GM21825 (cell line): ENCODE results near the gene FAM174C.

Experiments
- ATAC-seq: cut with Tn5 transposase; IDR thresholded peaks from one replicate; pipeline ENCODE4 v1.9.1; 2021; ENCODE audit warnings: mild to moderate bottlenecking, moderate library complexity; ENCODE audit not compliant: unreplicated experiment

The FAM174C gene

GRCh38 chr19:1284293-1284978 is 9.1 kb downstream of the FAM174C start:
- no peak for ATAC-seq

- no peak for ATAC-seq
Measured at GRCh38 chr19:1284979-1285736, 9.8 kb downstream of the FAM174C start.

- ATAC-seq: no peak
Measured at GRCh38 chr19:1285737-1286360, 10.5 kb downstream of the FAM174C start, which contains the start of gene EFNA2. EFNA2 (plus strand) TSS chr19:1285873; CDS start chr19:1286169, 296 bp downstream.

- ATAC-seq: no peak
Measured at GRCh38 chr19:1286487-1287353, 11.4 kb downstream of the FAM174C start.

DNA sequence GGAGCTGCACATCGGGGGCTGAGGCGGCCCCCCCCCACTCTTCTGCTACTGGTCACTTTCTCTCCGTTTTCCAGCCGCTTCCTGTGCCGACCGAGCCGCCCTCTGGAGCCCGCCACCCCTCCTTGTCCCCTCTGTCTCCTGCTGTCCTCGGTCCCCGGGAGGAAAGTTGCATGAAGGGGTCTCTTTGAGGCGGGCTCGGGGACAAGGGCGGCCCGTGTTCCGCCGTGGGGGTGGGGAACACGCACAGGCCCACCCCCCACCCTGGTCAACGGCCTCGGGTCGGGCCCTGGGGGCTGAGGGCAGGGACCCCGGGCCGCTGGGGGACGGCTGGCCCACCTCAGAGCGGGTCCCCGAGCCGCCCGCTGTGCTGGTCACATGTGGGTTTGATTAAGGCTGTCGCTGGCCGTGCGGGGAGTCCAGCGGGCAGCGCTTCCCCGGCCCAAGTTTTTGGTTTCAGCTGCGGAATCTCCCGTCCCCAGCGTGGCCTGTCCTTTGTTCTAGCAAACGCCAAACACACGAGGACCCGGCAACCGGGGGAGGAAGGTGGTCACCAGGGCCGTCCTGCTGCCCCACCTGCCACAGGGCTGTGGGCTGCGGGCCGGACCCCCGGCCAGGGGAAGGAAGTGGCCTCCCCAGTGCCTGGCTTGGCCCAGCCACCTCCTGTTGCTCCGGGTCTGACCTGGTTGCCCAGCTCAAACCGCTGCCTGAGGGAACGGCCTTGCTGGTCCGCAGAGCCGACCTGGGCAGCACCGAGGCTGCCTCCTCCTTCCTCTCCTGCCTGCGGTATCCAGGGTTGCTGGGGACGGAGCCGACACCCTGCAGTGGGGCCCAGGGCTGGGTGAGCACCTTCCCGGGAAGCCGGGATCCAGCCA is 12.3 kb downstream of the FAM174C start:
- no peak for ATAC-seq

DNA sequence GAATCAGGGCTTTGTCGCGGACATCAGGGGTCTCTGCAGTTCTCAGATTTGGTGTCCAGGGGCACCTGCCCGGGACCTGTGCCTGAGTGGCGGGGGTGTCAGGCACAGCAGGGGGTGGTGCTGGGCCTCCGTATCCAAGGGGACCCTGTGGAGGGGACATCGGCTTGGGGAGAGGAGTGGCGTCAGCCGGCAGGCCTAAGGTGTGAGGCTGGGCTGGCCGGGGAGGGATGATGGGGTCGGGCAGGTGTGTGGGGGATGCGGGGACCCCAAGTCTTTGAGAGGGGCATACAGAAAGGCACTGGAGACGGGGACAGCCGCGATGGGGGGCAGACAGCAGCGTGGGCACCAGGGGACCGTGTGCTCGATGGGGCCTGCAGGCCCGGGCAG is 12.9 kb downstream of the FAM174C start:
- no peak for ATAC-seq

DNA sequence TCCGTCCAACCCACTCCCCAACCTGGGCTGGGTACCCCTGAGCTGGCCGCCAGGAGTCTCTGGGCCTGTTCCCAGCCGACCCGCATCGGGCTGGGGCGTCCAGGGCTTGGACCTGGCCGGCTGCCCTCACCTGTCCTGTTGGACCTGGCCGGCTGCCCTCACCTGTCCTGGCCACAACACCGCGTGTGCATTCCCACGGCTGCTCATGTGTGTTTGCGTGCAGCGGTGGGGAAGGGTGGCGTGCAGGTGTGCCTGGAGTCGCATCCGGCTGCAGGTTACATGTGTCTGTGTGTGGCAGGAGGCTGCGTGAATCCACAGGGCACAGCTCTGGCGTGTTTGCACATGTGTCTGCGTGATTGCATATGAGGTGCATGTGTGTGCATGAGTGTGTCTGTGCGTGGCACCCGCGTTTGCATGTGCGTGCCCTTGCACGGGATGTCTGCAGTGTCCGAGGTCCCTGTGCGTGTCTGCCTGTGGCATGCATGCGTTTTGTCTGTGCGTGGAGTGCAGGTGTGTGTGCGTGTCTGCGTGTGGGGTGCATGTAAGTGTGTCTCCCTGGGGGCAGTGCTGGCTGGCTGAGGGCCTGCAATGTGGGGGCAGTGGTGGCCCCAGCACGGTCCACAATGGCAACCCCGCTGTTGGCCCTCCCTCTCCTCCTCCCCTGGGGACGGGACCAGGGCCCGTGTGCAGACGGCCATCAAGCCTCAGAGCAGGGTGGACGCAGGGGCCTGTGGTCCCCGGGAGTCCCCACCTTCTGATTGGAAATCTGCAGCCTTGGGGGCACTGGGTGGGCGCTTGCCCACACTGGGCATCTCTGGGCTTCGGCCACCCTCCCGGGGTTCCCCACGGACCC is 13.7 kb downstream of the FAM174C start:
- ATAC-seq: no peak

DNA sequence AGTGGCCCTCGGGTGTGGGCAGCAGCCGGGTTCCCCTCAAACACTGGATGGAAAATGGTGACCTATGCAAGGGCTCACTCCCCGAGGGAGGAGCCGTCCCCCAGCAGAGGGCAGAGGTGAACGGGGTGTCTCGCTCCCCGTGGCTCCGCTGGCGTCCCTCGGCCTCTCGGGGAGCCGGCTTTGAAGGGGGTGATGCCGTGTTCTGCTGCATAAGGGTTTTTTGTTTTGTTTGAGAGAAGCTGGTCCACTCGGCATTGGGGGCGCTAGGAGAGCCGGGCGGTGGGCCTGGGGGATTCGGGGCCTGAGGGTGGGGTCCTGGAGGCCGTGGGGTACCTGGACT is 14.3 kb downstream of the FAM174C start:
- ATAC-seq: no peak

DNA sequence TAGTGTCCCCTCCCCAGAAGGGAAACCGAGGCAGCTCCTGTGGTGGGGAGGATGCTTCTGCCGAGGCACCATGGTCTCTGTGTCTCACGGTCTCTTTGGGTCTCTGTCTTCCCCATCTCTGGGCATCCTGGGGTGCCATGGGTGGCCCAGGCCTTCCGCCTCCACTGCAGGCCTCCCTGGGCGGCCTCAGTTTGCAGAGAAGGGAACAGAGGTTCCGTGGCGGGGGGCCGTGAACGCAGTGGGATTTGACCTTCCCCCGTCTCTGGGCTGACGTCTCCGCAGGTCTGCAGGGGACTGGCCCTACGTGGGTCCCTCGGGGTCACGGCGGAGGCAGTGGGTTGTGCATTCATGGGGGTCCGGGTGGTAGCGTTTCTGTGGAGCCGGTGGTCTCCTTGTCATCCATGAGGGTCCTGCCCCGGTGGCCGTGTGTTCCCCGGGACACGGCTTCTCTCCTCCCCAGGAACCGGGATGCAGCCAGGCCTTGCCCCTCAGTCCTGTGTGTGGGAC is 14.9 kb downstream of the FAM174C start:
- no peak for ATAC-seq

GRCh38 chr19:1290703-1291651 is 15.6 kb downstream of the FAM174C start:
- no peak for ATAC-seq

GRCh38 chr19:1291761-1292418 is 16.6 kb downstream of the FAM174C start:
- no peak for ATAC-seq

- no peak for ATAC-seq
Measured at GRCh38 chr19:1292419-1293151, 17.3 kb downstream of the FAM174C start.

GRCh38 chr19:1293782-1294604 is 18.7 kb downstream of the FAM174C start:
- ATAC-seq: no peak

DNA sequence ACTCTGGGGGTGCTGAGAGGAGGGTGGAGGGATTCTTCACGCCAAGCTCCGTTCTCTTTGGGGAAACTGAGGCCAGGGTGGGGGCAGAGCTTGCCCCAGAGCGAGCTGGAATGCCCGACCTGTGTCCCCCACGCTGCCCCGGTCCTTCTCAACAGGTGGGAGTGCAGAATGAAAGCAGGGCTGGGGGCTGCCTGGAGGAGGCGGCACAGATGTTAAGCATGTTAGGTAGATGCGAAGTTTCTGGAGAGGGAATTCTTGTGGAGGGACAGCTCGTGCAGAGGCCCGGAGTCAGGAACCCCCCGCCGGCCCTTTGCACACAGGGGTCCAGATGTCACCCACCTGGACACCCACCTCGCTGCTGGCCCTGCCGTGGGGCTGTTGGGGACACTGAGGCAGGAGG is 19.4 kb downstream of the FAM174C start:
- ATAC-seq: no peak

GRCh38 chr19:1295169-1296012 is 20.1 kb downstream of the FAM174C start:
- ATAC-seq: no peak
